ENCODE measurements around the gene LENG8.
A peak's percentile ranks its signal among the peaks of the same experiment; 100 is the strongest.

Gene LENG8

DNA sequence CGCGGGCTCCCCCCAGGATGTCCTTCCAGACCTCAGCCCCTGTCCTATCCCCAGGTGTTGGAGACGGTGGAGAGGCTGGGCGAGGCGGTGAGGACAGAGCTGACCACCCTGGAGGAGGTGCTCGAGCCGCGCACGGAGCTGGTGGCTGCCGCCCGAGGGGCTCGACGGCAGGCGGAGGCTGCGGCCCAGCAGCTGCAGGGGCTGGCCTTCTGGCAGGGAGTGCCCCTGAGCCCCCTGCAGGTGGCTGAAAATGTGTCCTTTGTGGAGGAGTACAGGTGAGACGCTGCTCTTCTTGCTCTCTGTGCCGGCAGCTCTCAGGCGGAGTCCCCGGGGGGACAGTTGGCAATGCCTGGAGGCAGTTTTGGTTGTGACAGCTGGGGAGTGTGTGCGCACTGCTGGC is 26.9 kb upstream of the LENG8 start:
- no peak for DNase-seq (ENCODE audit: low read depth in 3 of 3)

DNA sequence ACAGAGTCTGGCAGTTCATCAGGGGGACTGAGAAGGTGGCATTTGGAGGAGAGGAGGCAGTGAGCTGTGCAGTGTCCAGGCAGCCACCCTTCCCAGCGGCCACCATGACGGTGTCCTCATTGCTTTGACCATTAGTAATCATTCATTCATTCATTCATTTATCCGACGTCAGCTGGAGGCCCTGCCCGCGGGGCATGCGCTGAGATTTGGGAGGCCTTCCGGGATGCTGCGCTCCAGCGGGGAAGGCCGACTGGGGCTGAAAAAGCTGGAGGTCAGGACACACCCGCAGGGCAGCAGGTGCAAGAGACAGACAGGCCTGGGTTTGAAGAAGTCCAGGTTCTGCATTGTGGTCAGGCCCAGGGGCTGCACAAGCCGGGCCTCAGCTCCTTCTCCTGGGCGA is 24.8 kb upstream of the LENG8 start:
- no peak for DNase-seq (ENCODE audit: low read depth in 3 of 3)

DNA sequence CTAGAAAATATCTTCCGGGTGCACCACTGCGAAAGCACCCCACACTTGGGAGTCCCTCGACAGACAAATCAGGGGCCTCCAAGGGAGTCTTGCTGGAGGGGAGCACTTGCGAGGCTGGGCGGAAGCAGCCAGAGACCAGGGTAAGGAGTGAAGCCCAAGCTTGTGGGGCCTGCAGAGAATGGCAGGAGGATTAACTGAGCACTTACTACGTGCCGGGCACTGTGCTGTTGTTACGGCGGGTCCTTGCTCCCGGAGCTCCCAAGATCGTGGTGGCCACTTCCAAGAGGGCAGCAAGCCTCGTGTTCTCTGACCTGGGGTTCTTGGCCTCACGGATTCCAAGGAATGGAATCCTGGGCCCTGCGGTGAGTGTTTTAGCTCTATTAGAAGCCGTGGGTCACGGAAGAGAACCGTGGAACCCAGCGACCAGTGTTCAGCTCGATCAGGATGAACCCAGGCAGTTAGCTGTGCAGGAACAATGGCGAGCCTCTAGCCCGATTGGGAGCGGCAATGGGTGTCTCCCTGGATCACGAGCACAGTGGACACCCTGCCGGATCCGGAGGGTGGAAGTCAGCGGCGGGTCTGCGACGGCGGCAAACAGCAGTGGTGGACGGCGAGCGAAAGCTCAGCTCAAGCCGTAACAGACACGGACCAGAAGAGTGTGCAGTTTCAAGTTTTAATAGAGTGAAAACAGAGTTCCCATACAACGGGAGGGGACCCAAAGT is 24.2 kb upstream of the LENG8 start:
- no peak for DNase-seq (ENCODE audit: low read depth in 3 of 3)

DNA sequence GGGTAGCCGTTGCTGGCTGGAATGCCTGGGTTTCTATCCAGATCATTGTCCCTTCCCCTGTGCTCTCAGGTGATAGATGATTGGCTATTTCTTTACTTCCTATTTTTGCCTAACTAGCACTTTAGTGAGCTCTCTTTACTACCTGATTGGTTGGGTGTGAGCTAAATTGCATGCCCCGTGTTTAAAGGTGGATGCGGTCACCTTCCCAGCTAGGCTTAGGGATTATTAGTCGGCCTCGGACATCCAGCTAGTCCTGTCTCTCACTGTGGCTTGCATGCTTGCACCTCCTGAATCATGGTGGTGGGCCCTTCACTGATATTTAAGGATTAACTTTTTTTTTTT is 23.6 kb upstream of the LENG8 start:
- no peak for DNase-seq (ENCODE audit: low read depth in 3 of 3)

DNA sequence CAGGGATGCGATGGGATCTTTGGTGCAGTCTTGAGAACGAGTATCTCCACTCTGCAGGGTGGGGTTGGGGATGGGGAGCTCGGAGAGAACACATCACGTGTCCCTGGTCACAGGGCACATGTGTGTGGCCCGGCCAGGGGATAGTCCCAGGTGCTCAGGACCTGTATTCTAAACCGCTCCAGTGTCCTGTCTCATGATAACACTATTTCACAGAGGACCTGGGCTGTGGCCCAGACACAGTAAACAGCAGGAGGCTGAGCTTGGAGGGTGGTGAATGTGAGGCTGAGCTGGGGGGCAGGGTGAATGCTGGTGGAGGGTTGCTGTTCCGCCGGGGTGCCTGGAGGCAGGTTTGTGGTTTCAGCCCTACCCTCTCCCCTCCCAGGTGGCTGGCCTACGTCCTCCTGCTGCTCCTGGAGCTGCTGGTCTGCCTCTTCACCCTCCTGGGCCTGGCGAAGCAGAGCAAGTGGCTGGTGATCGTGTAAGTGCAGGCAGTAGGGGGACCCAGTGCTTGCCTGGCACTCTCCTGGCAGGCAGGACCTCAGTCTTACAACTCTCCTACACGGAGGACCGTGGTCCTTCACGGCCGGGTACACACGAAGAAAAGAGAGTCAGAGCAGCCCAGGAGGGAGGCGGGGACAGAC is 22.6 kb upstream of the LENG8 start:
- no peak for DNase-seq (ENCODE audit: low read depth in 3 of 3)

DNA sequence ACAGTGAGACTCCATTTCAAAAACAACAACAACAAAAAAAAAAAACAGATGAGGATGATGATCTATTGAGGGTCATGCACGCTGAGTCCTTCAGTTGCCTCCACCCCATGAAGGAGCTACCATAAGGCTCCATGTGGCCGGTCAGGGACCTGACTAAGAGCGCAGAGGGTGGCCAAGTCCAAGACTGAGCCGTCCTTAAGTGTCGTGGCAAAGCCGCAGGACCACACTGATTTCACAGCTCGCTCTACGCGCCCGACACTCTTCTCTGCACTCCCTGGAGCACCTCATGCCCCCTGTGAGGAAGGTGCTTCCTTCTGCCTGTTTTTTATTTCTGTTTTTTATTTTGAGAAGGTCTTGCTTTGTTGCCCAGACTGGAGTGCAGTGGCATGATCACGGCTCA is 21.4 kb upstream of the LENG8 start:
- DNase-seq (ENCODE audit: low read depth in 3 of 3) = no peak

DNA sequence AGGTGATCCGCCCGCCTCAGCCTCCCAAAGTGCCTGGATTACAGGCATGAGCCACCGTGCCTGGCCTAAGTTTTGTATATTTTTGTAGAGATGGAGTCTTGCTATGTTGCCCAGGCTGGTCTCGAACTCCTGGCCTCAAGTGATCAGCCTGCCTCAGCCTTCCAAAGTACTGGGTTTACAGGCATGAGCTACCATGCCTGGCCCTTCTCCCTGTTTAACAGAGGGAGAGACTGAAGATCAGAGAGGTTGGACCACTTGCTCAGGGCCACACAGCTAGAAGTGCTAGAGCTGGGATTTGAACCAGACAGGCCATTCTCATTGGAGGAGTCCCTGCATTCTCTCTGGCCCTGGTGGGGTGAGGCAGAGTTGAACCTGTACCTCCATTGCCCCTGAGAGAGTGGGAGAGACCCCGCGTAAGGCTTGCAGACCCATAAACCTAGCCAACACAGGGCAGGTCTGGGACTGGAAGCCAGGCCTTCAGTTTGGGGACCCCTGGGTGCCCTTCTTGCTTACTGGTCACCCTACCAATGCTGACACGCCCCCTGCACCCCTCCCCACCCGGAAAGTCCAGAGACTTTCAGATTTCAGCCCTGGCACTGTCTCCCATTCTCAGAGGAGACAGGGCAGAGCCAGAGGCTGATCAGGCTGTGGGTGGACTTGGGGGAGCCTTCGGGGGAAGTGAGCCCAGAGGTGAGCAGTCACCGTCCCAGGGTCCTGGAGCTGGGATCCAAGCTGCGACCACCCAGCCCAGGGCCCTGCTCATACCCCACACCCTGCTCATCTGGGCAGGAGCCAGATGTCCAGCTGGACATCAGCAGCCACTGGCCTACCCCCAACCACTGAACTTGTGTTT is 20.4 kb upstream of the LENG8 start:
- DNase-seq (ENCODE audit: low read depth in 3 of 3) = no peak

DNA sequence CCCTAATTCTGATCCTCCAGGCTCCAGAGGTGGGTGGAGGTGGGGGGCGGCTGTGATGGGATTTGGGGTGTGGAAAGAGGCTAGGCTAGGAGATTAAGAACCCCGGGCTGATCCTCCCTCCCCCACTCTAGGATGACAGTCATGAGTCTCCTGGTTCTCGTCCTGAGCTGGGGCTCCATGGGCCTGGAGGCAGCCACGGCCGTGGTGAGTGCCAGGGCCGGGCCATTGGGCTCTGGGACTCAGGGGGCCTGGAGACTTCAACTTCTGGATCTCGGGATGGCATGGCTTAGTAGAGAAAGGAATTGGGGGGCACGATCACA is 19.9 kb upstream of the LENG8 start:
- no peak for DNase-seq (ENCODE audit: low read depth in 3 of 3)

DNA sequence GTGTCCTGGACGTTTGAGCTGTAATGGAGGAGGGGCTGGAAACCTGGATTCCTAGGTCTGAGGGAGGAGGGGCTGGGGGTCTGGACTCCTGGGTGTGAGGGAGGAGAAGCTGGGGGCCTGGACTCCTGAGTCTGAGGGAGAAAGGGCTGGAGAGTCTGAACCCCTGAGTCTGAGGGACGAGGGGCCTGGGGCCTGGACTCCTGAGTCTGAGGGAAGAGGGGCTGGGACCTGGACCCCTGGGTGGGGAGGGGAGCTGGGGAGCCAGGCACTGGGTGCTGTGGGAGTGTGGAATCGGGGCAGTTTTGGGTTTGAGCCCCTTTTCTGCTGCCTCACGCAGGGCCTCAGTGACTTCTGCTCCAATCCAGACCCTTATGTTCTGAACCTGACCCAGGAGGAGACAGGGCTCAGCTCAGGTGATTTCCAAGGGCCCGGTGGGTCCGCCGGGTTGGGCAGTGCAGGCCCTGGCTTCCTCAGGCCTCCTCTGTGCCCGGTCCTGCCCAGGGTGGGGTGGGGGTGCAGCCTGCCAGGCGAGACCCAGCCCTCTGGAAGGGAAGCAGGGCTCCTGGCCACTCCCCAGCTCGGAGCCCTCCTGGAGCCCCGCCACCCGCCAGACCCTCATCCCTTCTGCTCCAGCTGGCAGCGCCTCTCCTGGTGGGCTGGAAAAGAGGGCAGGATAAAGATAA is 19.3 kb upstream of the LENG8 start:
- DNase-seq (ENCODE audit: low read depth in 3 of 3) = no peak

DNA sequence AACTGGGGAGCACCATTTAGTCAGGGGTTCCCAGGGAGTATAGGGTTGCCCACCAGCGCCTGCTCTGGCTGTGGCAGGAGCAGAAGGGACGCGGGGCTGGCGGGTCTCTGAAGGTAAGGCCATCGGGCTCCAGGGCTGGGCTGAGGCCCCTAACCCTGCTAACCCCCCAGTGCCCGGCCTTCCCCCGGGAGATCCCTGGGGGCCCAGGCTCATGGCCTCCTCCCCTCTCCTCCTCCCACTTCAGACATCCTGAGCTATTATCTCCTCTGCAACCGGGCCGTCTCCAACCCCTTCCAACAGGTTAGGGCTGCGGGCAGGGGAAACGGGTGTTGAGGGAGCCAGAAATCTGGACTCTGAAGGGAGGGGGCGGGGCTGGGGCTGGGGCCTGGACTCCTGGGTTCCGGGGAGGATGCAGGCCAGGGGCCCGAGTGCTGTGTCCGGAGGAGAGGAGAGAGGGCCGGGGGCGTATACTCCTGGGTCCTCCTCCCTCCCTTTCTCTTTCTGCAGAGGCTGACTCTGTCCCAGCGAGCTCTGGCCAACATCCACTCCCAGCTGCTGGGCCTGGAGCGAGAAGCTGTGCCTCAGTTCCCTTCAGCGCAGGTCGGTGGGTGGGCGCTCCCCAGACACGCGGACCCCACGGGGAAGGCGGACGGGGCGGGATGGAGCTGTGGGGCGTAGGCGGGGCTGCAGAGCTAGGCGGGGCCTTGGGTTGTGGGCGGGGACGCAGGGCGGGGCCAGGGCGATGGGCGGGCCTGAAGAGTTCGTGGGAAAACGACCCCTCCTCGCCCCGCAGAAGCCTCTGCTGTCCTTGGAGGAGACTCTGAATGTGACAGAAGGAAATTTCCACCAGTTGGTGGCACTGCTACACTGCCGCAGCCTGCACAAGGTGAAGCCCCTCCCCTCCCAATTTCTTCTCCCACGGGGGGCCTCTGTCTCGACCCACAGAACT is 18.4 kb upstream of the LENG8 start:
- peak; percentile 20 to 37 (median 30) for DNase-seq (ENCODE audit: low read depth in 3 of 3)

DNA sequence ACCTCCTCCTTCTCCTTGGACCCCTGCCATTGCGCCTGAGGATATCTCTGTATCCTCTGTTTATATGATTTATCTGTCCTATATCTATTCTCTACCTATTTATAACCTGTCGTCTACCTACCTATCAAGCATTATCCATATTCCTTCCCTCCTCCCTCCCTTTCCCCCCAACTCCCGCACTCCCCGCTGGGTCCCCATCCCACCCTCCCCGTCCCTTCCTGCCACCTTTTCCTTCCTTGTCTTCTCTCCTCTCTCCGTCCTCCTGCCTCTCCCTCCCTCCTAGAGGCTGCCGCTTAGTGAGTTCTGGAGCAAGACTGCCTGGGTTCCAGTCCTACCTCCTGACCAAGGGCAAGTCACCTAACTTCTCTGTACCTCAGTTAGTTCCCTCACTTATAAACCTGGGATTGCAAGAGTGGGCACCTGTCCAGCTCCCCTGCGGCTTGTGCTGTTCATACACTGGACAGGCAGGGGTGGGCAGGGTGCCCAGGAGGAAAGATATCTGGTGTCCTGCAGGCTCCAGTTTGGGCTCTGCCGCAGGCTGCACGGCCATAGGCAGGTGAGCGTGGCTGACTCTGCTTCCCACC is 17.7 kb upstream of the LENG8 start:
- DNase-seq (ENCODE audit: low read depth in 3 of 3) = no peak

DNA sequence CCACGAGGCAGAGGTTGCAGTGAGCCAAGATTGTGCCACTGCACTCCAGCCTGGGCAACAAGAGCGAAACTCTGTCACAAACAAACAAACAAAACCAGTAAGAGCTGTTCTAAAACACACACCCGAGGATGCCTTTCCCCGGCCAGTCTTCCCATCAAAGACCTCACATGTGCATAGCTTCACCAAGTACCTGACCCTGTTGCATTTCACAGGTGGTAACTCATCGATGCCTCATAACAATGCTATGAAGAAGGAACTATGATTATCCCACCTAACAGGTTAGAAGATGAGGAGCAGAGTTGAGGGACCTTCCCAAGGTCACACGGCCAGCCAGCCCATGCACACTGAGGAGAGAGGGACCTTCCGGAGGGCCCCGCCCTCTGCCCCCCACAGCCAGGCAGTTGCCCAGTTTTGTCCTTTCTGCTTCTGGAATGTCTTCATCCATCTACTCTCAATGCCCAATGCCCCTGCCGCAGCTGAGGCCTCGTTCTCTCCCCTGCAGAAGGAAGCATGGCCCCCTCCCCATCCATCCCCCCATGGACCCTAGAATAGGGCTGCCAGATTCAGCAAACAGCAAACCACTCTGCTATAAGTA is 16.8 kb upstream of the LENG8 start:
- DNase-seq (ENCODE audit: low read depth in 3 of 3) = no peak

DNA sequence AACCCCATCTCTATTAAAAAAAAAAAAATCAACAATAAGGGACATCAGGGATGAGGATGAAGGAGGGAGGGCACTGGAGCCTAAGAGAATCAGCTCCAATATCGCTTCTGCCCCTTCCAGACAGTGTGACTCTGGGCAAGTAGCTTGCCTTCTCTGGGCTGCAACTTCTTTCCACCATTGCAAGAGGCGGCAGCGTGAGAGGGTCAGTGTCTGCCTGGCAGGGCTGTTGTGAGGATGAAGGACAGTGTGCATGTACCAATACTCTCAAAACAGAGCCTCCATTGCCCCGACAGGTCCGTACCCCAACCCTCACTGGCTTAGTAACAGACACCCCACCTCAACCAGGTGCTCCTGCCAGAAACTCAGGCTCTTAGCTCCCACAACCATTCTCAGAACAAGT is 15.3 kb upstream of the LENG8 start:
- no peak for DNase-seq (ENCODE audit: low read depth in 3 of 3)

DNA sequence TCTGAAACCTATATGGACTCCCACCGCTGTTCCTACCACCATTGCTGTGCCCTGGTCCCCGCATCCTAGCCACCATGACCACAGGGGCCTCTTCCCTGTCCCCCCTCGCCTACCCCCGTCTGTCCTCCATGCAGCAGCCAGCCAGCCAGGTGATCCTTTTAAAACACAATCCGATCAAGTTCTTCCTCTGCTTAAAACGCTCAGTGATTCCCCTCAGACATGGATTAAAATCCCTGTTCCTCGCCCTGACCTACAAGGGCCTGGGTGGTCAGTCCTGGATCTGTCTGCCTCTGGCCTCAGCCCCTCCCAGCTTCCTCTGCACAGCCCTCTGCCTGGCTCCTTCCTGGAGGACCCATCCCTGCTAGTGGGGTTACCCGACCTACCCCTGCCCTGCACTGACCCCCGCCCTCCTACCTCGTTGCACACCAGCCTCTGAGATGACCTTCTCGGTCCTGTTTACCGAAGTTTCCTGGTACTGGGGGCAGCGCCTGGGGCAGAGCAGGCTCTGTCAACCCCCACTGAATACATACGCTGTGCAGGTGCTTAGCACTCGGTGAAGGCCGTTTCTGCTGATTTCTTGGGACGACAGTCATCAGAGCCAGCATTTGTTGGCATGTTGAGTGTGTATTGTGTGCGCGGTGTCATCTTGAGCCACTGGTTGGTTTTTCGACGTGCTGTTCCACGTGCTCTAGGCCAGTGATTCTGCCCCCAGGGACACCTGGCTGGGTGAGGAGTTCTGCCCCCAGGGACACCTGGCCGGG is 14.7 kb upstream of the LENG8 start:
- no peak for DNase-seq (ENCODE audit: low read depth in 3 of 3)

DNA sequence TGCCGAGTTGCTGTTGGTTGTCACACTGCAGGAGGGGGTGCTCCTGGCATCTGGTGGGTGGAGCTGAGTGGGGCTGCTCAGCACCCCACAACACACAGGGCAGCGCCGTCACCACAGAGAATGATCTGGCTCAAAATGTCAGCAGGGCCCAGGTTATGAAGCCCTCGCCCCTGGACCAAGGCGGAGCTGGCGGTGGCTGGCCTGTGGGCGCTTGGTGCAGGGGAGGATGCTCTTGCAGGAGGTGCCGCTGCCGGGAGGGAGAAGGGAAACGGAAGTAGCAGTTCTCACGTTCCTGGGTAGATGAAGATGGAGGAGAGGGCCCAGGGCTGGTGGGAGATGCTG is 14.2 kb upstream of the LENG8 start:
- no peak for DNase-seq (ENCODE audit: low read depth in 3 of 3)

DNA sequence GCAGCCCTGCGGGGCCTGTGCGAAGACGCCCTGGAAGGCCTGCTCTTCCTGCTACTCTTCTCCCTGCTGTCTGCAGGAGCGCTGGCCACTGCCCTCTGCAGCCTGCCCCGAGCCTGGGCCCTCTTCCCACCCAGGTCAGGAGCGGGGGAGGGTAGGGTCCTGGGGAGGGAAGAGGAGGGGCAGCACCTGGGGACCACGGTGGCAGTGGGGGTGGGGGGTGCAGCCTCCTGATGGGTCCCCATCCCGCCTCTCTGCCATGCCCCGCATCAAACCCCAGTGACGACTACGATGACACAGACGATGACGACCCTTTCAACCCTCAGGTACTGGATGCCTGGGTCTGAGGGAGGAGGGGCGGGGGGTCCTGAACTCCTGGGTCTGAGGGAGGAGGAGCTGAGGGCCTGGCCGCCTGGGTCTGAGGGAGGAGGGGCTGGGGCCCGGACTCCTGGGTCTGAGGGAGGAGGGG is 13.4 kb upstream of the LENG8 start:
- DNase-seq (ENCODE audit: low read depth in 3 of 3) = no peak

DNA sequence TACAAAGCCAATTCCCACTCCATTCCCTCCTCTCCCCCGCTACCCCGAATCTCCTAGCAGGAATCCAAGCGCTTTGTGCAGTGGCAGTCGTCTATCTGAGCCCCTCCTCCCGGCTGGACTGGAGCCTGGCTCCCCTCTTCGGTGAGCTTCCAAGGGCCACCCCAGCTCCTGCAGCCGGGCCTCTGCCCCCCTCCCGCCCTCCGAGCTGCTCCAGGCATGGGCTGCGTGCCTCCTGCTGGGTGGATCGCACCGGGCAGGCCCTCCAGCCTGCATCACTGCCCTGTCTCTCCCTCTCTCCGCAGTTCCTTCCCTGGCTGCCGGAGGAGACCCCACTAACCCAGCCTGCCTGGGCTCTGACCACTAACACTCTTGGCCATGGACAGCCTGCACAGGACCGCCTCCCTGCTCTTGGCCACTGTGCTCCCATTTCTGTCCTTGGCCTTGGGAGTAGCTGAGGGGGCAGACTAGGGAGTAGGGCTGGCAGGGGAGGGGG is 12.9 kb upstream of the LENG8 start:
- no peak for DNase-seq (ENCODE audit: low read depth in 3 of 3)

DNA sequence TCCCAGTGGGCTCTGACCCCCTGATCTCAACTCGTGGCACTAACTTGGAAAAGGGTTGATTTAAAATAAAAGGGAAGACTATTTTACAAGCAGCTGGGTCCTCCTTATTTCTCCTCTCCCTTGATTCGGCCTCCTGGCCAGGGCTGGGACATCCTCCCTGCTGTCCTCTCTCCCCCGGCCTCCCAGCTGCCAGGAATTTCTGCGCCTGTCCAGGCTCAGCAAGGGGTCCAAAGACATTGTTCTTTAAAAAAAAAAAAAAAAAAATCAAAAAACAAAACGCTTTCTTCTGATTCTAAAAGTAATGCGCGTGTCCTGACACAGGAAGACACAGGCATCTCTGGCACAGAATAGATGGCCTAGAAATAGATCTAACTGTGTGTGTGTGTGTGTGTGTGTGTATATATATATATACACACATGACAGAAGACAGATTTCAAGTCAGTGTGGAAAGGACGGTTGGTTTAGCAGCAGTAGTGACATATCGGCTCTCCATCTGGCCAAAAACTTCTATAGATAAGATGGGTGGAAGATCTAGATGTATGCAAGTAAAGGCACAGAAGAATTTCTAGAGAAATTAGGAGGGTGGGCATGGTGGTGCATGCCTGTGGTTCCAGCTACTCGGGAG is 12.3 kb upstream of the LENG8 start:
- no peak for DNase-seq (ENCODE audit: low read depth in 3 of 3)

DNA sequence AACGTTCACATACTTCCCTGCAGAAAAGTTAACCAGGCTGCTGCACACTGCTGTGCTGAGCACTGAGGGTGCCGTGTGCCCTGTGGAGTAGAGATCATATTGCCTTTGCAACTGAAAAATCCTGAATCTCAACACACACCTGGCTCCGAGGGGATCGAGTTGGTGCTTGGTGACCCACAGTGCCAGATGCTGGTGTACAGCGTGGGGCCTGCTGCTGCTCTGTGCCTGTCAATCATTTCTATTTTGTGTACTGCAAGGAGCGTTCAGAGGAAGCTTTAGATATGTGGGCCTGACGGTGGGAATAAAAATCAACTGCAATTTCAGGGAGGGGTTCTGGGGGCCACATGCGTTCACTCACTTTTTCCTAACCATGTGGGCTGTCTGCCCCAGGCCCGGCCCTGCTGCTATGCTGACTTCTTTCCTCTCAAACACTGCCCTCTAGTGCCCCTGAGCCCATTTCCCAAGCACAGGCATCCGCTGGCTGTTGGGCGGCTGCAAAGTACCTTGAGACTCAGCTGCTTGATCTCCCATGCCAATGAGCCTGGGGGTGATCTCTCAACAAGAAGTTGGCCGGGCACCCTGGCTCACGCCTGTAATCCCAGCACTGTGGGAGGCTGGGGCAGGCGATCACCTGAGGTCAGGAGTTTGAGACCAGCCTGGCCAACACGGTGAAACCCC is 9.7 kb upstream of the LENG8 start:
- no peak for DNase-seq (ENCODE audit: low read depth in 3 of 3)
